ENCODE results near the gene STN1. TPM values are rescaled to one million over a fixed set of nuclear protein-coding genes. Genes with fewer than 3 reads are reported as not detected.

The STN1 gene
- total and polyA plus RNA-seq, 10 of the 15 experiments (the other 5 are each of a cell fraction or from before 2014, with no cell fraction given) = 22.2 to 31.8 (median 28.5) TPM

GRCh38 chr10:103852856-103853255, 65.1 kb downstream of the STN1 start:
- Histone ChIP-seq H3K79me2 (ENCODE audit: control insufficient read depth, insufficient read depth, low read length) (no peaks in the 10 kb centered on the region), H4K20me1 (ENCODE audit: control insufficient read depth, insufficient read depth) (no peaks in the 10 kb centered on the region), H3K27me3 (replicated peaks in 1 of 2; ENCODE audit: control insufficient read depth in 2 of 2, insufficient read depth in 2 of 2, low read length in 1 of 2) (peaks cover 10 to 18% of the 10 kb centered on the region in 2 experiments), H3K9me3 (replicated peaks; ENCODE audit: control insufficient read depth, insufficient read depth, low read length) (no peaks in the 10 kb centered on the region), H2AFZ (ENCODE audit: control insufficient read depth, low read depth, low read length) (no peak overlapping the region), H3K4me1 (ENCODE audit: control insufficient read depth, insufficient read depth, low read length) (no peaks in the 10 kb centered on the region), H3K4me3 (no peak overlapping the region), H3K36me3 (ENCODE audit: control insufficient read depth in 2 of 2, insufficient read depth in 2 of 2, low read length in 1 of 2) (no peaks in the 10 kb centered on the region), H3K9ac (ENCODE audit: control insufficient read depth, insufficient read depth, low read length) (no peak overlapping the region), H3K27ac (ENCODE audit: control insufficient read depth, insufficient read depth) (no peak overlapping the region), H3K4me2 (ENCODE audit: control insufficient read depth, insufficient read depth) (no peak overlapping the region)
- BruUV-seq (replicated peaks) = no TSS peak
- SMC1A ChIA-PET (ENCODE audit: uncharacterized antibody, unreplicated experiment) = interaction anchor here (0.6 to 2.5 kb wide), 4 partner anchors 9 to 167 kb away, joined by 3 to 13 read pairs (median 3); no protein-coding TSS in a partner anchor
- no peak for TF ChIP-seq JUNB (IDR thresholded peaks at IDR 0.05)
- RAD21 ChIA-PET (ENCODE audit: unreplicated experiment) = interaction anchor here (3.6 kb wide), 1 partner anchor 140 kb away, joined by 14 read pairs; no protein-coding TSS in a partner anchor
- DNase-seq (ENCODE audit: low read depth, low spot score) = no peak
- POLR2A ChIA-PET = no interaction called here
- in situ Hi-C loops (cut with MboI) (no loop called here), intact Hi-C loops (cut with micrococcal nuclease; ENCODE audit: unreplicated experiment) (no loop called here)
- CTCF ChIA-PET = interaction anchor here (1.3 to 3.2 kb wide), 4 partner anchors 16 to 139 kb away, joined by 3 to 17 read pairs (median 3); no protein-coding TSS in a partner anchor
- no peak for ATAC-seq
- FAIRE-seq = no peak
- WGBS (ENCODE audit: insufficient coverage, insufficient replicate concordance, low lambda C conversion rate, missing lambda C conversion rate) = 62% methylated on average over 7 of the region's 7 CpGs

DNA sequence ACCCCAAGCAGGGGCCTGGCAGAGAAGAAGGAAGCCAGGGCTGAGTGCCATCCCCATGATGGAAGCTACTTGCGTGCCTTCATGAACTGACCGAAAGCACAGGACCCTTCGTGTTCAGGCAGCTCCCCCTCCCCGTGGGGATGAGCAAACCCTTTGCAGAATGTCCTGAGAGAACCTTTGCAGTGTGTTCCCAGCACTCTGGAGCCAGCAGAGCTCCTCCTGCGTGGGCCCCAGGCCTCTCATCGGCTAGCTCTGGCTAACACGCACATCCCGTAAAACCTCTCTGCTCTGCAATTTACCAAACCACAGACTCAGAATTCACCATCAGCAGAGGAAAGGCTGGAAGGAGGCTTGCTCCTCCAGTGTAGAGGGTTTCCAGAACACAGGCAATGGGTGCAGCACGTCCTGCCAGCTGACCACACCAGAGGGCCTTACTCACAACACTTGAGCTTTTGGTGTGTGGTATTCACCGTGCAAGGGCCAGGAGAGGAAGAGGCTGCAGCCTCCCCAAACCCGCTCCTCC, 65.7 kb downstream of the STN1 start:
- no peak overlapping the region for H3K4me2 ChIP-seq (ENCODE audit: control insufficient read depth, insufficient read depth)
- ATAC-seq (no peak), FAIRE-seq (no peak), DNase-seq (ENCODE audit: low read depth, low spot score) (no peak)
- no peak overlapping the region for H3K9ac ChIP-seq (ENCODE audit: control insufficient read depth, insufficient read depth, low read length)
- no peak overlapping the region for H2AFZ ChIP-seq (ENCODE audit: control insufficient read depth, low read depth, low read length)
- WGBS (ENCODE audit: insufficient coverage, insufficient replicate concordance, low lambda C conversion rate, missing lambda C conversion rate) = 52% methylated on average over 11 of the region's 11 CpGs
- no peaks in the 10 kb centered on the region for H4K20me1 ChIP-seq (ENCODE audit: control insufficient read depth, insufficient read depth)
- ChIA-PET SMC1A (ENCODE audit: uncharacterized antibody, unreplicated experiment) (interaction anchor here (1.1 kb wide), 1 partner anchor 35 kb away, joined by 4 read pairs; no protein-coding TSS in a partner anchor), RAD21 (ENCODE audit: unreplicated experiment) (interaction anchor here (3.6 kb wide), 1 partner anchor 139 kb away, joined by 14 read pairs; no protein-coding TSS in a partner anchor), CTCF (interaction anchor here (1.0 to 3.2 kb wide), 4 partner anchors 10 to 139 kb away, joined by 3 to 17 read pairs (median 4); no protein-coding TSS in a partner anchor), POLR2A (no interaction called here)
- H3K27ac ChIP-seq (ENCODE audit: control insufficient read depth, insufficient read depth) = no peak overlapping the region
- H3K4me1 ChIP-seq (ENCODE audit: control insufficient read depth, insufficient read depth, low read length) = no peaks in the 10 kb centered on the region
- in situ Hi-C loops (cut with MboI) (no loop called here), intact Hi-C loops (cut with micrococcal nuclease; ENCODE audit: unreplicated experiment) (no loop called here)
- no TSS peak for BruUV-seq (replicated peaks)
- no peaks in the 10 kb centered on the region for H3K79me2 ChIP-seq (ENCODE audit: control insufficient read depth, insufficient read depth, low read length)
- TF ChIP-seq HDGF (IDR thresholded peaks at IDR 0.05) (no peak), TCF12 (IDR thresholded peaks at IDR 0.05; ENCODE audit: low read depth, low read length) (no peak), ASH2L (IDR thresholded peaks at IDR 0.05; ENCODE audit: borderline replicate concordance, low read depth) (no peak), ZNF592 (IDR thresholded peaks at IDR 0.05) (no peak), CHD1 (IDR thresholded peaks at IDR 0.05; ENCODE audit: low read depth, low read length) (no peak)
- H3K4me3 ChIP-seq = no peak overlapping the region
- H3K9me3 ChIP-seq (replicated peaks; ENCODE audit: control insufficient read depth, insufficient read depth, low read length) = no peaks in the 10 kb centered on the region
- no peaks in the 10 kb centered on the region for H3K36me3 ChIP-seq (ENCODE audit: control insufficient read depth in 2 of 2, insufficient read depth in 2 of 2, low read length in 1 of 2)
- peaks cover 10 to 18% of the 10 kb centered on the region in 2 experiments for H3K27me3 ChIP-seq (replicated peaks in 1 of 2; ENCODE audit: control insufficient read depth in 2 of 2, insufficient read depth in 2 of 2, low read length in 1 of 2)

Measured in GM12878 (cell line).